GM20000 (cell line): ENCODE results near the gene PGBD1.

ENCODE experiments used
- DNase-seq: peaks from one replicate; pipeline ENCODE4 v3.0.0; 2012; ENCODE audit warnings: low spot score
- CTCF ChIP-seq: IDR thresholded peaks from 2 replicates; pipeline ENCODE4 v1.5.1; 2012; ENCODE audit warnings: mild to moderate bottlenecking, control low read depth; ENCODE audit errors: extremely low read depth, missing control alignments

The PGBD1 gene

GRCh38 chr6:28335564-28336283 lies 54.4 kb downstream of the PGBD1 start, which contains the start of gene ZSCAN31:
Gene ZSCAN31 (minus strand): TSS chr6:28336148. CDS start chr6:28329683, 6,465 bp downstream.
- no peak for TF ChIP-seq CTCF
- peak; percentile 79 for DNase-seq

GRCh38 chr6:28336284-28337120 lies 55.1 kb downstream of the PGBD1 start:
- no peak for TF ChIP-seq CTCF
- peak; percentile 26 for DNase-seq

- DNase-seq: no peak
- TF ChIP-seq CTCF: no peak
These were observed 55.7 kb downstream of the PGBD1 start for GRCh38 chr6:28337121-28337520.

GRCh38 chr6:28340310-28341095 lies 59.1 kb downstream of the PGBD1 start:
- no peak for TF ChIP-seq CTCF
- no peak for DNase-seq

GRCh38 chr6:28343898-28344677 lies 62.7 kb downstream of the PGBD1 start:
- no peak for TF ChIP-seq CTCF
- DNase-seq: no peak

GRCh38 chr6:28345201-28345600 lies 63.8 kb downstream of the PGBD1 start:
- no peak for DNase-seq
- no peak for TF ChIP-seq CTCF
